GM19455 (cell line): Measurements from ENCODE around the gene OR6M1.

Experiments used
- ATAC-seq: cut with Tn5 transposase; IDR thresholded peaks from one replicate; pipeline ENCODE4 v1.9.1; 2021; ENCODE audit not compliant: unreplicated experiment

OR6M1 gene

GRCh38 chr11:123775715-123776549 is 30.2 kb downstream of the OR6M1 start:
- no peak for ATAC-seq

- no peak for ATAC-seq
Measured at GRCh38 chr11:123775289-123775688, 30.9 kb downstream of the OR6M1 start.

GRCh38 chr11:123773959-123774358 is 32.2 kb downstream of the OR6M1 start:
- ATAC-seq = no peak

GRCh38 chr11:123773026-123773425 is 33.1 kb downstream of the OR6M1 start:
- no peak for ATAC-seq

GRCh38 chr11:123771664-123772063 is 34.5 kb downstream of the OR6M1 start:
- no peak for ATAC-seq

GRCh38 chr11:123770712-123771111 is 35.4 kb downstream of the OR6M1 start:
- no peak for ATAC-seq

GRCh38 chr11:123765601-123766000 is 40.5 kb downstream of the OR6M1 start:
- ATAC-seq = no peak

GRCh38 chr11:123762422-123762821 is 43.7 kb downstream of the OR6M1 start:
- ATAC-seq = no peak

- peak; percentile 65 for ATAC-seq
Measured at GRCh38 chr11:123760894-123761293, 45.3 kb downstream of the OR6M1 start.

- ATAC-seq = no peak
Measured at GRCh38 chr11:123757976-123758375, 48.2 kb downstream of the OR6M1 start.

GRCh38 chr11:123755813-123756212 is 50.3 kb downstream of the OR6M1 start:
- no peak for ATAC-seq
